GM12891 (cell line): ENCODE data around the gene WDR1.

Experiments
- DNase-seq: peaks from one replicate; pipeline ENCODE4 v3.0.0; 2011; ENCODE audit warnings: low spot score; ENCODE audit not compliant: insufficient read length
- FAIRE-seq: peaks from 2 replicates; lab custom pipeline; 2011; peaks lifted over from hg19 to GRCh38; lab: Jason Lieb, UNC
- PAX5 ChIP-seq: IDR thresholded peaks from 2 replicates; pipeline ENCODE4 v1.6.1; 2011; ENCODE audit warnings: low read length, moderate library complexity, mild to moderate bottlenecking; ENCODE audit not compliant: insufficient read depth, severe bottlenecking
- POLR2A ChIP-seq: IDR thresholded peaks from 2 replicates; pipeline ENCODE4 v1.6.1; 2011; ENCODE audit warnings: low read depth, low read length, control low read depth
- POLR2AphosphoS5 ChIP-seq: IDR thresholded peaks from 2 replicates; pipeline ENCODE4 v1.6.1; 2011; ENCODE audit warnings: low read depth, low read length, control low read depth
- POU2F2 ChIP-seq: IDR thresholded peaks from 2 replicates; pipeline ENCODE4 v1.6.1; 2011; ENCODE audit warnings: low read depth, mild to moderate bottlenecking, control low read depth, low read length, moderate library complexity
- SPI1 ChIP-seq: IDR thresholded peaks from 2 replicates; pipeline ENCODE4 v1.6.1; 2011; ENCODE audit warnings: low read depth, low read length, control low read depth
- TAF1 ChIP-seq: IDR thresholded peaks from 2 replicates; pipeline ENCODE4 v1.6.1; 2011; ENCODE audit warnings: low read depth, low read length, control low read depth

The WDR1 gene

DNA sequence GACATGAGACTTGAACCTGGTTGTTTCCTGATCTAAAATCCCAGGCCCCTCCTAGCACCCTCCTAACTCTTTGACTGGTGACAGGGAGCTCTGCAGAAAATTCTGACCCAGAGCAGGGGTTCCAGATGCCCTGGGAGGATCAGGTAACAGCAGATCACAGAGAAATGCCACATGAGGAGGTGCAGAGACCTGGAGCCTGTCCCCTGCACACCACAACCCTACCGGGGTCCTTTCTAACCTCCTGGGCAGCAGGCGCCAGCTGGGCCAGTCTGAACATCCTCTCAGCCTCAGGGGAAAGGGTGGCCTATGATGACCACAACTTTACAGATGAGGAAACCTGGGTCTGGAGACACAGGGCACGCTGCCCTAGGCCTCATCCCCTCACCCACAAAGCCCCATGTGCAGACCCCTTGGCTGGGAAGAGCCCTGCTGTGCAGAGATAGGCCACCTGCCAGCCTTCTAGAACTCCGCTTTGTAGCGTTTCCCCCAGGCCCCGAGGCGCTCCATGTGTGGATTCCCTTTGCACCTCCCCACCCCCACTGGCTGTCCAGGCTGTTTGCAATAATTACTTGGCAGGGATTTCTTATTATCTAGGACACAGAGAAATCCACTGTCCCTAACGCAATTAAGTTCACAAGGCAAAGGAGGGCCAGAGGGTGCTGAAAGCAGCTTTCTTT, 36.5 kb downstream of the WDR1 start:
- TF ChIP-seq SPI1, result no peak
- no peak for TF ChIP-seq POU2F2
- no peak for TF ChIP-seq TAF1
- TF ChIP-seq POLR2AphosphoS5, result no peak
- no peak for TF ChIP-seq PAX5
- TF ChIP-seq POLR2A, result no peak
- FAIRE-seq (no peak), DNase-seq (peak; percentile 4)

GRCh38 chr4:10079256-10079655, 37.3 kb downstream of the WDR1 start:
- TF ChIP-seq TAF1 (no peak), POLR2AphosphoS5 (peak; percentile 10; the same call in 1 of the 2 replicates)
- FAIRE-seq (no peak), DNase-seq (no peak)

GRCh38 chr4:10078481-10079233, 37.9 kb downstream of the WDR1 start:
- TF ChIP-seq SPI1, result no peak
- peak; percentile 42 for TF ChIP-seq POLR2AphosphoS5
- no peak for TF ChIP-seq TAF1
- TF ChIP-seq POLR2A, result peak; percentile 30
- FAIRE-seq (no peak), DNase-seq (peak; percentile 7)

DNA sequence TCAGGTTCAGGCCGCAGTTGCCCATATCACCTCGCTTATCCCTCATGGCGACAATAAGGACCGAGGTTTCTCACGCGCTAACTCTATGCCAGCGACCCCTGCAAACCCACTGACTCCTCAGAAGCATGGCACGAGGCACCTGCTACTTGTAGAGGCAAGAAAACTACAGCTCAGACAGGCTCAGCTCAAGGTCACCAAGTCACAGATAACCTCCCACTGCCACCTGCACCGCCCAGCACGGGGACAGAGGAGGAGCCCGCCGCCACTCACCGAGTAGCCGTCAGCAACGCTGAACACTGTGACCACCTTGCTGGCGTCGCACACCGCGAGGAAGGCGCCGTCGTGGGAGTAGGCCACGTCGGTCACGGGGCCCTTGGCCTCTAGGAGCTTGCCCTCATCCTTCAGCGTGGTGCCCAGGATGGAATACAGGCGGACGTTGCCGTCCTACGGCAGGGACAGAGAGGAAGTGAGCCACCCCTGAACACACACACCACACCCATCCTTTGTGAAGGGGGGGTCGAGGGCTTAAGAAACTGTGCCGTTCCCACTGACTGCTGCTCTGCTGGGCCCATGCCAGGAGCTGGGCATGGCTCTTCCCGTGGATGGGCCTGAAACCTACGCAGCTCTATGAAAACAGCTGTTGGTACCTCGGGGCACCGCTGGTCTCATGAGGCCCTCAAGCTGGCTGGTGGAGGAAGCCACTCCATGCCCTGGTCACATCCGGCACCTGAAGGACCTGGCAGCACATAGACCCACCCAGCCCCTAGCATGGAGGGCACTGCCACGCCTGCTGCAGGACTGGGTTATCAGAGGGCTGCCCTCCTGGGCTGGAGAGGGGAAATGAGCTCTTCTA, 38.9 kb downstream of the WDR1 start:
- TF ChIP-seq PAX5 (no peak), POLR2A (no peak), SPI1 (no peak)
- DNase-seq (peak; percentile 5), FAIRE-seq (no peak)

GRCh38 chr4:10077076-10077475, 39.5 kb downstream of the WDR1 start:
- DNase-seq (peak; percentile 1), FAIRE-seq (no peak)
- TF ChIP-seq POU2F2 (no peak), POLR2AphosphoS5 (no peak), SPI1 (no peak), PAX5 (no peak), POLR2A (no peak), TAF1 (no peak)

GRCh38 chr4:10075953-10076391, 40.6 kb downstream of the WDR1 start:
- TF ChIP-seq POLR2AphosphoS5 (peak; percentile 76), PAX5 (no peak), POLR2A (peak; percentile 30; the same call in 1 of the 2 replicates)
- no peak for FAIRE-seq
- DNase-seq, result no peak

DNA sequence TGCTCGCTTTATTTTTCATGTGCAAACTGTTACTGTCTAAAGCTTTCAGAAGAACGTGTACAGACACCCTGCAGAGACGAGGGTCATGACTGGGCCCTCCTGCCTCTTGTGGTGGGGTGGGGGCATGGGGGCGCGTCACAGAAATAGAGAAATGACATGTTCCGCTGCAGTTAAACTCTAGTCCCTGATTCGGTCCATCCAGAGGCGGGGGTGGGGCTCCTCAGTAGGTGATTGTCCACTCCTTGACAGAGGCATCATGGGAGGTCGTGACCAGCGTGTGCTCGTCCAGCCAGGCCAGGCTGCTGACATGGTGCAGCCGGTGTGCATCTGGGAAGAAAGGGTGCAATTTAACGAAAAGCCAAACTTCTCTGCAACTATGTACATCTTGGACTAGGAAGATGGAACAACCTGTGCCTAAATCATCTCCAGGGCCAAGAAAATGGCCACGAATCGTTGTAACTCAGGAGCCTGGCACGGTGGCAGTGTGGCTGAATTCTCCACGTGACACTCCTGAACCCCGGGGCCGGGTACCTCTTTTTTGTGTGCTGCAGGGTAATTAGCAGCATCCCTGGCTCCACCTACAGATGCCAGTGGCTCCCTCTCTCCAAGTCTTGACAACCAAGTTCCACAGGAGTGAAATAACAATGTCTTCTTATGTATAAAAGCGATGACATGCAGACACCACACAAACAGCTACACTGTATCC, 41.3 kb downstream of the WDR1 start:
- FAIRE-seq, result no peak
- DNase-seq, result no peak
- no peak for TF ChIP-seq PAX5
- no peak; the same call in 1 of the 2 replicates for TF ChIP-seq POLR2A
- TF ChIP-seq SPI1, result no peak
- TF ChIP-seq POLR2AphosphoS5, result no peak
- no peak for TF ChIP-seq TAF1
- TF ChIP-seq POU2F2, result no peak

GRCh38 chr4:10074767-10075105, 41.9 kb downstream of the WDR1 start:
- FAIRE-seq (no peak), DNase-seq (peak; percentile 4)
- TF ChIP-seq SPI1, result no peak
- peak; percentile 82 for TF ChIP-seq POLR2A
- TF ChIP-seq POLR2AphosphoS5, result peak; percentile 72

DNA sequence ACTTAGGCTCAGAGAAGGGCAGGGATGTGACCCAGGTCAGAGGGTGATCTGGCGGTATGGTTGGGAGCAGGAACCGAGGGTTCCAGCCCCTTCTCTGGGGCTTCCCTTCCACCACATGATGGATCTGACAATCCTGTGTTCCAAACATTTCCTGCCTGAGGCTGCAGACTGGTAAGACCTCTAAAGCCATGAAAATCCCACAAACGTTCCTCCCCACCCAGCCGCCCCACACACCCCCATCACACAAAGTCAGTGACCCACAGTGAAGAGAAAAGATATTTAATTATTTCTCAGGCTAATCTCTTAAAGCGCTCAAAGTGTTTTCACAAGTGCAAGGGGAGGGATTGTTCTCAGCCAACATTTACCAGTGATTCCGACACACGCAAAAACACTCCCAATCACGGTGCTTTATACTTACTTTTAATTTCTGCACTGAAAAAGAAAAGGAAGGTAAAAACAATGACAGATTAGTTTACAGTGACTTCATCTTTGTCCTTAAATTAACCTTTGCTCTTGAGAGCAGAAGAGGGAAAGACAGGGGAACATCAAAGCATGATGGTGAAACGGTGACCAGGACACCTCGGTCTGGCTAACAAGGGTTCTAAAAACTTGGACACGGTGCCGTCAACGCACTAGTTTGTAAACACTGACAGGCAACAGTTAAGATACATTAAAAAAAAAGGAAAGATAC, 42.4 kb downstream of the WDR1 start:
- no peak for FAIRE-seq
- no peak for DNase-seq

More for the DNA sequence above, 42.4 kb downstream of the WDR1 start:
- TF ChIP-seq POLR2AphosphoS5 (no peak), POU2F2 (no peak), SPI1 (no peak), TAF1 (no peak), POLR2A (no peak)
